NCI-H2029 (cell line): ENCODE data around the gene EPDR1.

Experiments
- DNase-seq: peaks from one replicate; lab custom pipeline; 2025; lab: John Stamatoyannopoulos, UW

The EPDR1 gene

DNA sequence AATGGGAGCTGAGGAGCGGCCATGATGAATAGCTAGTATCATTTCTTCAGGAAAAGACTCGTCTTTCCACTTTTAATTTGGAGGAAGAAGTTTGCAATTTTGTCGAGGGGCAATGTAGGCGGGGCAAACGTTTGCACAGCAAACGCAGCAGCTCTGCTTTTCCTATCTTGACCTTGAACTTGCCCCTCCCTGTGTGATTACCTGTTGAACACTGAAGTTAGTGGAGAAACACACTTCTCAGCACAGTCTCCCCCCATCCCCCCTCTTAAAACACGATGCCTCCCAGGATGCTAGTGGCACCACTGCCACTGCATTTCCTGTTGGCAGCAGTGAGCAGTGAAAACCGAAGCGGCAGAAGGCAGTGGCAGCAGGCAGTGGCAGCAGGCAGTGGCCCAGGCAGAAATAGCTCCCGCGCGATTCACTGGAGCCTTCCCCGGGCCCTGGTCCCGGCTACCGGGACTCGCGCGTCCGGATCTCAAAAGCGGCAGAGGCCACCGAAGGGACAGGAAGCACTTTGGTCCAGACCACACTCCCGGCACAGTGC is at the start of gene EPDR1:
Gene EPDR1 (plus strand): TSS at position 336 of the 544 bp plus-strand sequence. CDS start 300 bp downstream, outside the sequence.
- no peak for DNase-seq

DNA sequence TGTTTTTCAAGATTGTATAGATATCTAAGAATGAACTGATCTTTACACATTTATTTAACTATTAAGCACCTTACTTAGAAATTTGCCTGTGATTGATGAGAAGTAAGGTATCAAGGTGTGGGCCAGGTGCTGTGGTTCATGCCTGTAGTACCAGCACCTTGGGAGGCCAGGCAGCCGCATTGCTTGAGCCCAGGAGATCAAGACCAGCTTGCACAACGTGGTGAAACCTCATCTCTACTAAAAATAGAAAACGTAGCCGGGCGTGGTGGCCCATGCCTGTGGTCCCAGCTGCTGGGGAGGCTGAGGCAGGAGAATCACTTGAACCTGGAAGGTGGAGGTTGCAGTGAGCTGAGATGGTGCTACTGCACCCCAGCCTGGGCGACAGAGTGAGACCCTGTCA is 38.4 kb upstream of the EPDR1 start:
- DNase-seq: no peak

DNA sequence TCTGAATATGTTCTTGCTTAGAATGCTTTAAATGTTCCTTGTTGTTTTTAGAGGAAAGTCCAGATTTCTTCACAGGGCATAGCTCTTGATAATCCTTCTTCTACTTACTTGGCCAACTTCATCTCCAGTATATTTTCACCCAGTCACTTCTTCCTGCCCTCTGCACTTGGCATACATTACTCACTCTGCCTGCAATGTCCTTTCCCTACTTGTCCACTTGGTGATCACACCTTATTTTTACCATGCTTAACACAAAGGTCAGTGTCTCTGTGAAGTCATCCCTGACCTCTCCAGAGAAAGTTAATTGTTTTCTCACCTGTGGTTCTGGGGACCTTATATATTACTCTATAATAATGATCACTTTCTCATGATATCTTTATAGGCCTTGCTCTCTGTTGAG is 27.1 kb upstream of the EPDR1 start:
- DNase-seq: no peak

DNA sequence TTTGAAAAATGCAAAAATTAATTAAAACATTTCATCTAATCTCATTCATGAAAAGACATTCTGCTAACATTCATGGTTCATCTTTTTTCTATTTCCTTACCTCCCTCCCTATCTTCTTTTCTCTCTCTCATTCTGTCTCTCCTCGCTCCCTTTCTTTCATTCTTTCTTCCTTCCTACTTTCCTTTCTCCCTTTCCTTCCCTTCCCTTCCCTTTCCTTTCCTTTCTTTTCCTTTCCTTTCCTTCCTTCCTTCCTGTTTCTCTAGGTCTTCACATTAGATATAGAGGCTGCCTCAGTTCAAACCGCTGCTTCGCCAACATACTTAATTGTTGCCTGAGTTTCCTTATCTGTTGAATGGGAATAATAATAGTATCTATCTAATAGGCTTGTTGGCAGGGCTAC is 25.8 kb upstream of the EPDR1 start:
- DNase-seq: no peak

DNA sequence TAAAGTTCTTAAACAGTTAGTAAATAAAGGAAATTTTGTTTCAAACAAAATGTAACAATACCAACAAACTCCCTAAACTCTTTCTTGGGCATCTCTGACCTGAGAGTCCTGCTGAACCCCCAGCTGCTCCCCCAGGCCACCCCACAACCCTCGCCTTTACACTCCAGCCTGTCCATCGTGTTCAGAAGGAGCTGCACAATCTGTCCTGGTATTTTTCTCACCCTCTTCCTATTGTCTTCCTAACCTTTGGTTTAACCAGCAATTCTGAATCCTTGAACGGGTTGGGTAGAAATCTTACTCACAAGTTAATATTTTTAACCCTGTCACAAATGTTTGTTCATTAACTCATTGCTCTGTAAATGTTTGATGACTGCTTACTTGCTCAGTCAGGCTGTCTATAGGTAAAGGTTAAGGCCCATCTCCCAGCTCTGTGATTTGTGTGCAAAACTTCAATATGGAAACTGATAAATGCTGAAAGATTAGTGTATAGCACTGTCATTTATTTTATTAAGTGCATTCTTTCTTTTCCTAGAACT is 20.7 kb upstream of the EPDR1 start:
- DNase-seq: no peak

DNA sequence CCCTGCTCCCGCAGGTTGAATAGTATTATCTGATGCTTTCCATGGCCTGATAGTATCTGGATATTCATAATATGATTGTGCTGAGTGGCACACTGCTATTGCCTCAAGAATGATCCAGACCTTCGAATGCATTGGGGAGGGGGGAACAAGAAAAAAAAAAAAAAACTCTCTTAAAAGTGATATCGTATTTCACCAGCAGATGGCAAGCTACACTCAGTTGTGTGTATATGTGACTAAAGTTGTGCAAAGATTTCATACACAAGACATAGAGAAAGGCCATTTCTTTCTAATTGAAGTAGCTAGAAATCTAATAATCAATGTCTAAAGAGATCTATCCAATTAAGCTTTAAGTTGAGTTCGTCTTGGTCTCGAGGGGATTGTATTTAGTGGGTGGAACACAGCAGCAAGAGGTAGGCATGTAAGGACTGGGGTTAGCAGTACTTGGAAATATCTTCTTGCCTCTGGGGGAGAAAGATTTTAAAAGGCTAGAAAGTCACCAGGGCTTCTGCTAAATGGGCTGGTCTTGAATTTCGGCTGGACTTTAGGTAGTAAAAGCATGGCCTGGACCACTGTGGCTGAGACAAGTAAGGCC is 19.1 kb upstream of the EPDR1 start:
- no peak for DNase-seq

DNA sequence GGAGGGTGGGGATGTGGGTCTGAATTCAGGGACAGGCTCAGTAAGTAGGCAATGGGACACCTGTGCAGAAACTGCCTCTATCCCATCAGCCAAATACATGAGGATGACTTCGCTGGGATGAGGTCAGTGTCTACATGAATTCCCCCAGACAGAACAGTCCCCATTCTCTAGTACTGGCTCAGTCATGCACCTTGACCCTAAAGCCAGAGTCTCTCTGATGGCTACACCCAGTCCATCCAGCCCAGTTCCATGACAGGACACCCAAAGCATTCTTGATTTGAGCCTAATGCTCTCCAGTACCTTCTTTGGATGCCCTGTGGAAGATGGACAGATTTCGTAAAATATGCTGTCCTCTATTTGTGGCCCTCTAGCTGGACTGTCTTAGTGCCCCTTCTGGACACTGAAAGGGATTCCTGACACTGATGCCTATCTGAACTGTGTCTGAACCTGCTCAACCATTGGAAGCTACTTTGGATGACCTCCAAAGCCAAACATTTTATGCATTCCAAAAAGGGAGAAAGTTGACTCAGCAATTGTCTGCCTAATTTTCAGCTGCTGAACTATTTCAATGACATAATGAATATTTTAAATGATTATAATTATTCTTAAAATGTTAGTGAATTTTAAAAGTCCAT is 18.4 kb upstream of the EPDR1 start:
- no peak for DNase-seq

DNA sequence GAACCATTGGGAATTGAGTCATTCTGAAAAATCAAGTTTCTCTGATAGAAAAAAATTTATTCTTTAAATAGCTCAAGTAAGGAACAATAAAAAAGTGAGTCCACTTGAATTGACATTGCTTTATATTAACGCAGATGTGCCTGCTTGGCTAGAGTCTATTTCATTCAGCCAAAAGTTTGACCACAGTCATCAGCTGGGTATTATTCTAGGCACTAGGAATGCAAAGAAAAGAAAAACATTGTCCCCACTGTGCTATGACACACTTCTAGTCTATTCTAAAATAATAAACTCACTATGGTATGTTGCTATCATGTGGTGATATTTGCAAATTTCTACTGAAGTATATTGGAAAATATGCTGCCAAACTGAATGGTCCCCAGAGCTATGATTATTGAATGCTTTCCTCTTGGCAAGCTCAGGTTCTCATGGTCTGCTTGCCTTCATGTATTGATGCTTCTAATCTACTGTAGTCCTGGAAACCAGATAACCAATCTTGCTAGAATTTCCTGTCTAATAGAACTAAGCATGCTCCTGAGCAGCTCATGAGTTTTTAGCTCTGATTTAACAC is 12.1 kb upstream of the EPDR1 start:
- DNase-seq: no peak

DNA sequence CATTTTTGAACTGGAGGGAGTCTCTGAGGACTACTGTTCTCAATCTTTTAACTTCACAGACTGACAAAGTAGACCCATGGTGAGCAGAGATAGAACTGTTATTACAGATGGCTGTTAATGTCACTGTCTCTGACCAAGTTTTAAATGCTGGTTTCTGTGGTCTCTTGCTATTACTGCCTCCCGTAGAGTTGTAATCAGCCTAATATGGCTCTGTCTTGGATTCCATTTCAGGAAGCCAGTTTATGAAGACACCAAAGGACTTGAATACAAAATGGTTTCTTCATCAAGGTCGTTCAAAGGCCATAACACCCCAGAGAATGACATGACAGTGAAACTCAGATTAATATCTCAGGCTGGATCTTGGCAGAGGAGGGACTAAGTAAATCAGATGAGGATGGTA is 7.7 kb upstream of the EPDR1 start:
- no peak for DNase-seq

DNA sequence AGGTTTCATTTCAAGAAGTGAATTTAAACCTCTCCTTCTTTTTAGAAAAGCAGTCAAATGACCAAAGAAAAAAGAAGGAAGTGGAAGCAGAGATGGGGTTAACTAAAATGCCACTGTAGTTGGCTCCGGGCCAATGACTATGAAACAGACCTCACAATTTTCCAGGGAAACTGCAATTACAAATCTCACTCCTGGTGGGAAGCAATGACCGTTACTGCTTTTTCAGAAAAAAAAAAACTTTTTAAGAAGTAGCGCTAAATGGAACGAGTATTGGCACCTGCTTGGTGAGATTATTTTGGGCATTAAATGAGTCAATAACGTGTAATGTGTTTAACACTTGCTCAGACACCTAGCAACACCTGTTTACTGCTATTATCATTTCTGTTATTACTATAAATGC is 5.0 kb upstream of the EPDR1 start:
- no peak for DNase-seq

DNA sequence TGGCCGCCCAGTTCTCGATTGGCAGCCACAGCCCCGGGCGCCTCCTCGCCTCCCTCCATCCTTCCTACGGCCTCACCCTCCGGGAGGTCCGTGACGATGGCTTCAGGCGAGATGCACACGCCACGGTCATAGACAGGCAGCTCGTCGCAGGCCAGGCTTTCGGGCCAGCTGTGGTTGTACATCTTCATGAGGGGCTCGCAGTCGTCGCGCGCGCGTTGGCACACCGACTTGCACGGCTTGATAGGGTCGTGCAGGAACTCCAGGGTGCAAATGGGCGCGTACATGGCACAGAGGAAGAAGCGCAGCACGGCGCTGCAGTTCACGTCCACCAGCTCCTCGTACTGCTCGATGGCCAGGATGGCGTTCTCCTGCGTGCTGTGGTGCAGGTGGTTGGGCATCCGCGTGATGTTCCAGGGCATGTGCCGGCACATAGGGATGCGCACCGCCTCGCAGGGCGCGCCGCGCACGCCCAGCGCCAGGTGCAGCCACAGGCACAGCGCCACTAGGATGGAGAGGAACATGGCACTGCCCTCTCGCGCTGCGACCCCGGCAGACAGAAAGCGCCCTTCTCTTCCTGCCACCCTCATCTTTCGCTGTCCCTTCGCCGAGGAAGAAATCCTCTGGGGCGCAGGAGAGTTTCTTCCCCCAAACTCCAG is 4.3 kb upstream of the EPDR1 start:
- no peak for DNase-seq

DNA sequence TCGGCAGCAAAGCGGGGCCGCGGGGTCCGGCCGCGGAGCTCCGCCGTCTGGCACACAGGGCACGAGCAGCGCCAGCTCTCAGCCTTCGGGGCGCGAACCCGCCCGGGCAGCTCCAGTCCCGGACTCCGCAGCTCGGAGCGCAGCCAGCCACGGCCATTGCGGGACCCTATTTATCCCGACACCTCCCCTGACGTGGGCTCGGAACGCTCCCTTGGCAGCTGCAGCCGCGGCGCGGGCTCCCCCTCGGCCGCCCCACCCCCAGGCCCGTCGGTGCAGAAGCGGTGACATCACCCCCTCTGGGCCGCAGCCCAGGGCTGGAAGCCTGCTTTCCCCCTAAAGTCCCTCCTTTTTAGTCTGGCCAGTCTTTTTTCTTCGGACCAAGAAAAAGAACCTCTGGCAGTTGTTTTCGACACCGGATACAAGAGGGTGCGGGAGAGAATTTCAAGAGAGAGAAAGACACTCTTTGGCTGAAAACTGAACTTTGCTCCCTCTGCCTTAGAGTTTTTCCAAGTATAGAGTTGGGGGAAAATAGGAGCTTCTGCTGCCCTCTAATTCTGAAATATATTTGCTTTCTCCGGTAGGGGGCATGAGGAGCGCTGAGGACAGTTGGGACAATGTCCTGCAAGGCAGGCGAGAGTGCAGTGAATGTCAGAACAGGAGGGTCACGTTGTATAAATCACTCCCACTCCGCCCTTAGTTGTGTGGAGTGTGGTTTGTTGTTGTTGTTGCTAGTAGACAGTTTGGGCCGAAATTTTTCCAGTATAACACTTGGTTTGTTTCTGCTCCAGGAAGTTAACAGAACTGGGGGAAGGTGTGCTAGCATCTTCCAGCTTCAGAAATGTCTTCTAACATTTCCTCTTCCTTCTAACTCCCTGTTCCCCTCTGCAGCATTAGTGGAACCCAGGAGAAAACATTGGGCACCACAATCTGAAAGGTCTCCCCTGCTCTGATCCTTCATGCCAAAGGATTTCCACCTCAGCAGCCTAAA is 3.5 kb upstream of the EPDR1 start, which contains the start of gene SFRP4:
Gene SFRP4 (minus strand): TSS at position 145 of the 988 bp plus-strand sequence. CDS start 280 bp downstream, outside the sequence.
- DNase-seq: no peak

DNA sequence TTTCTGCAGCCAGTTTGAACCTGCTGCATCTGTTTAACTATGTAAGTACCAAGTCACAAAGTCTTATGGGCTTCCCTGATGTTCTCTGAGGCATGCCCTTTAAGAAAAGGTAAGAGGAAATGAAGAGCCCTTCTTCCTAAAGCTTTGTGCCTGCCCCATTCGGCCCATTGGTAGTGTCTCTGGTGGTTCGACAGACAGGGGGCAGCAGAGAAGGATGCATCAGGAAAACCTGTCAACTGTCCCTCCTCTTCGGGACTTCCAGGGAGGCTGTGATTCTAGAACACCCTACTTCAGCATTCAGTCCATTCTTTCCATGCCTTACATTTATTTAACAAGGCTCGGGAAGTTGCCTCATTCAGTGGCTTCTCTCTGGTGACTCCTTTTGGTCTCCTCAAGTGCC is 1.9 kb upstream of the EPDR1 start:
- no peak for DNase-seq

DNA sequence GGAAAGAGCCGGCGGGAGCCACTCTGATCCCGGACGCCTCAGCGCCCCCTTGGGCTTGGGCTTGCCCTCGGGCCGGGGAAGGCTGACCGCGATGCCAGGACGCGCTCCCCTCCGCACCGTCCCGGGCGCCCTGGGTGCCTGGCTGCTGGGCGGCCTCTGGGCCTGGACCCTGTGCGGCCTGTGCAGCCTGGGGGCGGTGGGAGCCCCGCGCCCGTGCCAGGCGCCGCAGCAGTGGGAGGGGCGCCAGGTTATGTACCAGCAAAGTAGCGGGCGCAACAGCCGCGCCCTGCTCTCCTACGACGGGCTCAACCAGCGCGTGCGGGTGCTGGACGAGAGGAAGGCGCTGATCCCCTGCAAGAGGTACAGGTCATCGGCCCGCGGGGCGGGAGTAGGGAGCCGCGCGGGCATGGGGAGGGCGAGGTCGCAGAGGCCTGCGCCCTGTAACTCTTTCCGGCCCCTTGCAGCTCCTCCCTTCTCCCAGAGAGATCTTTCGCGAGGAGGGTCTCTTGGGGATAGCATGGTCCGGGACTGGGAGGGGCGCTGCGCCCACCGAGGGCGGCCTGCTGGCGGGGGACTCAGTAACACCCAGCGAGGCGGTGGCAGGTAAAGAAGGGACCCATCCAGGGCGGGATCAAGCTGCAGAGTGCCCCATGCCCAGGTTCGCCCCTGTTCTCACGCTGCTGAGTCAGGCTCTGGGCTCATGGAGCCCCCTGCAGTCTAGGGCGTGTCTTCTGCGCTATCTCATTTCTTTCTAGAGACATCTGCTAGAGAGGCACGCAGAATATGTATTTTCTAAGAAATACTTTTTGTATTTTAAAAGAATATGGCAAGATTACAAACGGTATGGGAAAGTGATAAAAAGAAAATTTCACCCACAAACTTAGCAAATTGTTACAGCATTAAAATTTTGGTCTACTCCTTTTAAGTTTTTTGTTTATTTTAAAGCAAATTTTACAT is 687 bp downstream of the EPDR1 start:
- DNase-seq: no peak

DNA sequence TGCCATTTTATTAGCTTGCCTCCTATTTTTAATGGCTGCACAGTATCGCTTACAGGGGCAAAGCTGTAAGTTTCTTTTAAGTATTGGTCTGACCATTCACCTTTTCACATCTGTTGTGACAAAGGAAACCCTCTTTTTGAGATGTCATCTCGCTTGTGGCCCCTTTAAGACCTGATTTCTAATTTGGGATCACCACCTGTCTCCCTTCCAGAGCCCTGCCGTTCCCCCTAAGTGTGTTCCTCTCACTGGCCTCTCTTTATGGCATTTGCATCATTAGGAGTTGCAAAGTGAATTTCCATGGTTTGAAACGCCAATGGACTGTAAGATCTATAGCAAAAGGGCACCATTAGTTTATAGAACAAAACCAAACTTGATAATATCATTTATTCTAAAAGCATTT is 1.4 kb downstream of the EPDR1 start:
- DNase-seq: no peak

DNA sequence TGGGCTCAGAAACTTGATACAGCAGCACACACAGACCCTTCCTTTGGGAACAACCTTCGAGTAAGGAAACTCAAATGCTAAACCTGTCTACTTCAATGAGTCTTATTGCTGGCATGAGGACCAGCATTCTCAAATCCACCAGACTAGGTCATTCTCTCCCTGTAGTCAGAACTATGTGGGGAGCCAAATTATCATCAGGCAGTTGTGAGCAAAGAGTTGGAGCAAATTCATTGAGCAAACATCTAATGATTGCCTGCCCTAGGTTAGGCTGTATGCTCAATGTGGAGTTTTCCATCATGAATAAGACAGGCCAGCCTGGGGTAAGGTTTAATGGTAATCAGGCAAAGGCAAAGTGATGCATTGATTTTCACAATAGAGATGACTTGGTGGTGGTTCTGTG is 3.6 kb downstream of the EPDR1 start:
- no peak for DNase-seq

DNA sequence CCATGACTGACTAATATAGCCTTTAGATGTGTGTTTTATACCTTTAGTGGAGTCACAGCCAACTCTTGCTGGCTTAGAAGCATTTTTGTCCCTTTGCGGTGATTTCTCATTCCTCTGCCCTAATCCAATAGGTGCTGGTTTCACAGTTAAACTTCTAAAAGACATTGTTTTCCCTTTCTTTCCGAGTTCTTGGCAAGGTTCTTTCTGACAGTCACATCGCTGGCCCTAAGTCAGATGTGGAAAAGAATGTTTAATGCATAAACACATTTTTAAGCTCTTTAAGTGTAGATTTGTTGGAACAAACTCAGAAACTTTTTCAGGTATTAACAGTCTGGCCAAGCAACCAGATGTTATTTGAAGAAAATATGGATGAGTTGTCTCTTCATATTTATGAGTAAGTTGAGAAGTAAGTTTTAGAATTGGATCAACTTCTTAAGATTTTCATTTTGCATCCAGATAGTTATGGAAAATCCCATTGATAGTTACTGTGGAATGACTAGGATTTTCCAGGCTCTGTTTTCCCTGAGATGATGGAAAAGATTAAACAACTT is 4.1 kb downstream of the EPDR1 start:
- DNase-seq: no peak

DNA sequence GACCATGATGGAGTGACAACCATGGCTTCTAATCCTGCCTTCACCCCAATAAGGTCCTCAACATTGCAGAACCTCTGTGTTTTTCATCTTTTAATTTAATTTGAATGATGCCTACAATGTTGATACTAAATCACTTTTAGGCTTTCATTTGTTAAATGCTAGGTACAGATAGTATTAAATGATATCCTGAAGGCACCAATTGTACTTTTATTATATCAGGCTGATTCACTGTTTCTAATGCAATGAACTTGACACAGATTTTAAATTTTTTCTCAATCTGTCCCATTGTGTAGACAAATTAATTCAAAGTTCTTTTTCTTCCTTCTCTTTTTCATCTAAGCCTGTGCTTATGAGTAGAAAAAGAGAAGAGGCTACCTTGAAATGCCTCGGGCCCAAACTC is 5.2 kb downstream of the EPDR1 start:
- DNase-seq: no peak

DNA sequence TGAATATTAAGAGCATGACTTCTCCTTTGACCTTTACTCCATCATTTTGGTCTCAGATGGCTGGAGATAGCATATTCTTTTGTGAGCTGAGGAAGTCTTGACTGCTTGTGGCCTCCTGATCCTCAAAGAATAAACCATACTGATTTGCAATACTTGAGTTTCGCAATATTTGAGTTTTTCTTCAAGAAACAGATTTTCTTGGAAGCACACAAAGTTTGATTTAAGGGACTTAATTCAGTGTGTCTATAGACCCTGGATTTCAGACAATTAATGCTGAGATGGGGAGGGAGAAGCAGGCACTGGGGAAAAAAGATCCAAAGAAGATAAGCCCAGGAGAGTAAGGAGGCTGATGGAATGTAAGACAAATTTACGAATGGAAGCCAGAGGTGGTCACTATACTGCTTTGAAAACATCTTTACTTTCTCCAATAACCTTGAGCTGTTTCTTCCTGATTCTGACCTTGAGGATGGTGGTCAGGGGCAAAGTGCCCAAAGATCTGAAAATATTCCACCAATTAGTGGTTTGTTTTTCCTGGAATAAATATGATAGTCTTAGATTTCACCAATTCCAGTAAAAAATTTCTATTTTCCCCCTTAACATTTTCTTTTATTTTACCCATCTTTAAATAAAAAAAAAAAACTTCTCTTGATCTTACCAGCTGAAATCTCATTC is 7.5 kb downstream of the EPDR1 start:
- no peak for DNase-seq
